T-helper 1 cell treated with Interleukin-12 subunit alpha and Interleukin-12 subunit beta and Interleukin-4 antibody, amounts not matched to agents 30 ng/mL and 1 ng/mL, for 36 hours (primary cell): ENCODE results near the gene SUPT20HL1. TPM values are rescaled to one million over a fixed set of nuclear protein-coding genes. Genes with fewer than 3 reads are reported as not detected.
"Not testable (repeated sequence)": the region's sequence is repeated elsewhere in the genome, so short reads cannot be mapped to it uniquely, and the experiment has no call there.

Experiments used
- intact Hi-C: fragments of 100-400 bp; cut with micrococcal nuclease; formaldehyde crosslinking; loops from one replicate; pipeline ENCODE4 v1.15.1; 2024
- total RNA-seq: library from RNA; stranded (reverse); gene quantifications from 2 replicates; pipeline ENCODE4 v1.2.3, GENCODE V29; 2022

The SUPT20HL1 gene
- total RNA-seq, 1 donor from 2014 or later: not detected

DNA sequence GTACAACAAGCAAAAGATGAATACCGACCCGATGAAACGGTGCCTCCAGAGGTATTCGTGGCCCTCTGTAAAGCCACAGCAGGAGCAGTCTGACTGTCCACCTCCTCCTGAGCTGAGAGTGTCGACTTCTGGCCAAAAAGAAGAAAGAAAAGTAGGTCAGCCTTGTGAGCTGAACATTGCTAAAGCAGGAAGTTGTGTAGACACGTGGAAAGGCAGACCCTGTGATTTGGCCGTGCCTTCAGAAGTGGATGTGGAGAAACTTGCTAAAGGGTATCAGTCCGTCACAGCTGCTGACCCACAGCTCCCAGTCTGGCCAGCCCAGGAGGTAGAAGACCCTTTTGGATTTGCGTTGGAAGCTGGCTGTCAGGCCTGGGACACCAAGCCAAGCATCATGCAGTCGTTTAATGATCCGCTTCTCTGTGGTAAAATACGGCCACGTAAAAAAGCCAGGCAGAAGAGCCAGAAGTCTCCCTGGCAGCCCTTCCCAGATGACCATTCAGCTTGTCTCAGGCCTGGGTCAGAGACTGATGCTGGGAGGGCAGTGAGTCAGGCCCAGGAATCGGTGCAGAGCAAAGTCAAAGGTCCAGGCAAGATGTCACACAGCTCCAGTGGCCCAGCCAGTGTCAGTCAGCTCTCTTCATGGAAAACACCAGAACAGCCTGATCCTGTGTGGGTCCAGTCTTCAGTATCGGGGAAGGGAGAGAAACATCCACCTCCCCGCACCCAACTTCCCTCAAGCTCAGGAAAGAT lies 3.2 kb downstream of the SUPT20HL1 start:
- intact Hi-C loops: not testable (repeated sequence)

GRCh38 chrX:24364326-24364725 lies 3.9 kb downstream of the SUPT20HL1 start:
- intact Hi-C loops: no loop called here

GRCh38 chrX:24364851-24365538 lies 4.6 kb downstream of the SUPT20HL1 start:
- intact Hi-C loops: loop anchor here (5.0 kb wide), 1 partner anchor 58 kb away; no protein-coding TSS in a partner anchor

GRCh38 chrX:24366762-24367400 lies 6.4 kb downstream of the SUPT20HL1 start:
- intact Hi-C loops: loop anchor here (5.0 kb wide), 1 partner anchor 60 kb away; no protein-coding TSS in a partner anchor

DNA sequence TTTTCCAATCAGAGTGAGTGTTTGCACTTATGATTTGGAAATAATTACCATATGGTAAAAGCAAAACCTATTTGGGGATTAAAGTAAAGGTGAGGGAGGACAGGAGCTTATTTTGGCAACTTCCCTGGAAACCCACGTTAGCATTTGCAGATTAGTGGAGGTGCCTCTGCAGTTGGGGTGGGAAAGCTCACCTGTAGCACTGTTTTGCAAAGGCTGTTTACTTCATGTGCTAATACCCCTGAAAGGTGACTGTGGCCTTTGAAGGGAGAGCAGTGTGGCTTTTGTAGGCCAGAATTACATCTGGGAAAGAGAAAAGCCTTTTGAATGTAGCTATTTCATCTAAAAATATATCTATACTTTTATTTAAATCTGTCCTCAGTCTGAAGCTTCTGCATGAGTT lies 9.4 kb downstream of the SUPT20HL1 start:
- intact Hi-C loops: loop anchor here (5.0 kb wide), 2 partner anchors 63 to 288 kb away; no protein-coding TSS in a partner anchor

GRCh38 chrX:24371391-24371972 lies 11.0 kb downstream of the SUPT20HL1 start:
- intact Hi-C loops: loop anchor here (1.0 to 5.0 kb wide), 6 partner anchors 77 to 773 kb away; no protein-coding TSS in a partner anchor

GRCh38 chrX:24372021-24372763 lies 11.8 kb downstream of the SUPT20HL1 start:
- intact Hi-C loops: loop anchor here (5.0 kb wide), 1 partner anchor 290 kb away; no protein-coding TSS in a partner anchor

- intact Hi-C loops: no loop called here
Measured at GRCh38 chrX:24375600-24376131, 15.2 kb downstream of the SUPT20HL1 start.

GRCh38 chrX:24376403-24376802 lies 16.0 kb downstream of the SUPT20HL1 start:
- intact Hi-C loops: no loop called here

- intact Hi-C loops: no loop called here
Measured at GRCh38 chrX:24377195-24377594, 16.8 kb downstream of the SUPT20HL1 start.

DNA sequence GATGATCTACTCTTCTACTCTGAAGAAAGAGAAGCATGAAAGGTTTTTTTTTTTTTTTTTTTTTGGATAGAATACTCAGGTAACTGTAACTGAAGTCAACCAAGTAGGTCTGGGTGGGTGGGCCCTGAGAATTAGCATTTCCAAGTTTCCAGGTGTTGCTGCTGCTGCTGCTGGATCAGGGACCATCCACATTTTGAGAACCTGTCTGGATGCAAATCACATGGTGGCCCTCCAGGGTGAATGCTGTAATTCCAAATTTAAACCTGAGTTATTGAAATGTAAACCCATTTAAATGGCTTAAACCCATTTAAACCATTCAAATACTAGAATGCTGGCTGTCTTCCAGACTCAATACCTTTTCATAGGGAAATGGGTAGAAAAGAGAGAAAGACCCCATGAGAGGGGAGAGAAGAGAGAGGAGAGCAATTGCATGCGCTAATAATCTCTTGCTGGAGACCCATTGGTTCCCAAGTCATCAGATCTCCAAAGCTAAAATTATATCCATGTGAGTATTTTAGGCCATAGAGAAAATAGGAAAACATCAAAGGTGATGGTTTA lies 17.6 kb downstream of the SUPT20HL1 start:
- intact Hi-C loops: no loop called here

DNA sequence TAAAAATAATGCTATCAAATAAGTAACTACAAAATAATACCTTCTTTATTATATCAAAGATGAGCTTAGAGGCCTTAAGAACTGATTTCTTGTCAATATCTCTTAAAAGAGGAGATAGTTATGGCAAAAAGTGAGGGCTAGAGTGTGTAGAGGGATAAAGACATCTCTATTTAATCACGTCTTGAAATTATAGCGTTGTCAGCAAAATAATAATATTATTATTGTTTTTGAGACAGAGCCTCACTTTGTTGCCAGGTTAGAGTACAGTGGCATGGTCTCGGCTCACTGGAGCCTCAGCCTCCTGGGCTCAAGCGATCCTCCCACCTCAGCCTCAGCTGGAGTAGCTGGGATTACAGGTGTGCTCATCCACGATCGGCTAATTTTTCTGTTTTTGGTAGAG lies 18.3 kb downstream of the SUPT20HL1 start:
- intact Hi-C loops: no loop called here

DNA sequence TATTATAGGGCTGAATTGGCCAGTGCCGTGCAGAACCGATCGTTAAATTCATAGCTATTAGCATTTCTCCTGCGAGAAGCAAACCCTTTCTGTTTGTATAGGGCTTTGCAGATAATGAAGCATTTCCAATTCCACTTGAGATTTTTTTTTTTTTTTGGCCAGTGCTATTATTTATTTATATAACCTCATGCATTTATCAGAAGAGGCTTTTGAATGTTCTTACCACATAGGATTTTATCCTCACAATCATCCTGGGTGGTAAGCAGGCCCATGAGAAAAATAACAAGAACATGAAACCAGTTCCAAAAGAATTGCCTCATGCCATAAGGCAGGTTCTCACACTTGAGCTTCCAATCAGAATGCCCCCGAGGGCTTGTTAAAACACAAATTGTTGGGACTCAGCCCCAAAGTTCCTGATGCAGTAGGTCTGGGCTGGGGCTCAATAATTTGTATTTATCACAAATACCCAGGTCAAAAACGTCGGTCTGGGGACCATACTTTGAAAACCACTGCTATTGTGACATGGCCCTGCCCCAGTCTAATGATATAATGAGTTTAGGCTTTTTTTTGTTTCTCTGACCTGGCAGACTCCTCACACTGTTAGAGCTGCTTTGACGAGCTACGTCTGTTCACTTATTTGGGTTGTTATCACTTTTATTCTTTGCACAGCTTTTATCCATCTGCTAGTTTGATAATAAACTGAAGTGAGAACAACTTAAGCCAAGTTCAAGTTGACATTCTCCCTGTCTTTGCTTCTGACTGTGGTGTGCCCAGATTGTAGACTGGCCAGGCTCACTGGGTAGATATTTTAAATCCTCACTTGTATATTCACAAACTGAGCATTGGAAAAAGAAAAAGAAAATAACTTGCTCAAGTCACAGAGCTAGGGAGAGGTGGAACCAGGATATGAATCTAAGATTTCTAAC lies 20.1 kb downstream of the SUPT20HL1 start:
- intact Hi-C loops: no loop called here

DNA sequence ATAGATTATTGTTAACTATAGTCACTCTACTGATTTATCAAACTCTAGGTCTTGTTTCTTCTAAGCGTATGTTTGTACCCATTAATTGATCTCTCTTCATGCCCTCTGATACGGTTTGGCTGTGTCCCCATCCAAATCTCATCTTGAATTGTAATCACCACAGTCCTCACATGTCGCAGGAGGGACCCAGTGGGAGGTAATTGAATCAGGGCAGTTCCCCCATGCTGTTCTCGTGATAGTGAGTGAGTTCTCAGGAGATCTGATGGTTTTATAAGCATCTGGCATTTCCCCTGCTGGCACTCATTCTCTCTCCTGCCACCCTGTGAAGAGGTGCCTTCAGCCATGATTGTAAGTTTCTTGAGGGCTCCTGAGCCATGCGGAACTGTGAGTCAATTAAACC lies 21.9 kb downstream of the SUPT20HL1 start:
- intact Hi-C loops: not testable (repeated sequence)

DNA sequence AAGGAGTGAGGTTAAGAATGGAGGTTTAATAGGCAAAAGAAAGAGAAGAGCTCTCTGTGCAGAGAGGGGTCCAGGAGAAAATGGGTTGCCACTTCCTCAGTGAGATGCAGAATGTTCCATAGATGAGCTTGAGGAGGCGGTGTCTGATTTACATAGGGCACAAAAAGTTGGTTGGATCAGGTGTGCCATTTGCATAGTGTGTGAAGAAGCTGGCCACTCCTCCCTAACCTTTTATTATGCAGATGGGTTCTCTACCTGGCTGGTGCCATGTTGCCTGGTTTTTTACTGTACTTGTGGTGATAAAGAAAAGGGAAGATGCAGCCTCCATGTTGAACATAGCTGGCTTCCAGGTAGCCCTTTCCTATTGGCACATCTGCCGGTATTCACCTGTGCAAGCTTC lies 27.3 kb downstream of the SUPT20HL1 start:
- intact Hi-C loops: no loop called here

DNA sequence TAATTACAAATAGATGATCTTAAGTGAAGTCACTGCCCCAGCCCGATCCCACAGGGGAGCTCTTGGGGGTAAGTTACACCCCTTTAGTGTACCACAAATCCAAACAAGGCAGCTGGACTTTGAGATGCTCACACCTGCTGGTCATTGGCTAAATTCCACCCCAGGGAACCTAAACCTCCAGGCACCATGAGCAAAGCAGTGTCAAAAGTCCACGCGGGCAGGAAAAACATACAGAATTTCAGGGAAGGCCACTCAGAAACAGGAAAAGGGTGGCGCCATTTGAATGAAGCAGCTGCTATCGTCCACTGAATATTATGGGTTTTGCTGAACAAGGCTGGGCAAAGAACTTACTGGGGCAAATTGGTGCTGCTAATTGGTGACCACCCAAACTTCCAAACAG lies 30.9 kb downstream of the SUPT20HL1 start:
- intact Hi-C loops: loop anchor here (10.0 kb wide), 1 partner anchor 253 kb away; the partner anchor contains the start of gene PCYT1B

DNA sequence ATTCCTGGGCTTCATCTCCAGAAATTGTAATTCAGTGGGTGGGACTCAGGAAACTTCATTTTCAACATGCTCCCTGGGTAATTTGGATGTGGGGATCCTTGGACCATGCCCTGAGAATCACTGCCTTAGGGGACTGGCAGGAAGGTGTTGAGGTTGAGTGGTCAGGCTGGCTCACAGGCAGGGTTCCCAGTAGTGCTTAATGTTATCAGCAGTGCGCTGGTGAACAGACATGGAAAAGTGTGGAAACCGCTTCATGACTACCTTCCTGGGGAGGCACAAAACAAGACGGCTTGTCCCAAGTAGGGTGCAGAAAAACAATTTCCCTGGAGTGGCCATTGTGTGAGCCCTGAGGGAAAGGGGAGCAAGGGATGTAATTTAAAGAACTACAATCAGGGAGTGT lies 31.4 kb downstream of the SUPT20HL1 start:
- intact Hi-C loops: loop anchor here (10.0 kb wide), 1 partner anchor 253 kb away; the partner anchor contains the start of gene PCYT1B

DNA sequence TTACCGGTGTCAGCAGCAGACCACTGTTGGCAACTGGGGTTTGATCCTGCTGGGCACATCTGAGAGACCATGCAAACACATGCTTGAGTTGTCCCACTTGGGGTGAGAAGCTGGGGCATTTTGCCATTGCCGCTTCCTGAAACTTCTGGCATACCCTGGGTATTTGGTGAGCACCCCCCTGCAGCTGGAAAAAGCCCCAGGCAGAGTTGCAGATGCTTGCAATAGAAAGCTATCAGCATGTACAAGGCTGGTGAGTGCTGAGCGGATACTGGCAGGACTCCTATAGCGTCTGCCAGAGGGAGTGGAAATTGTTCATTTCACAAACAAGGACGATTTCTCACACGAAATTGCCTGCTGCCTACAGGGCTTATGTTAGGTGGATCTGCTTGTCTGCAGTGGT lies 32.3 kb downstream of the SUPT20HL1 start:
- intact Hi-C loops: loop anchor here (10.0 kb wide), 1 partner anchor 252 kb away; the partner anchor contains the start of gene PCYT1B

- intact Hi-C loops: loop anchor here (1.0 to 10.0 kb wide), 8 partner anchors 70 to 747 kb away; partner anchors contain the start of genes PCYT1B and PDK3
Measured at GRCh38 chrX:24395775-24396174, 35.3 kb downstream of the SUPT20HL1 start.
